Keratinocyte (primary cell): ENCODE data around the gene NBEA. TPM values are rescaled to one million over a fixed set of nuclear protein-coding genes. Genes with fewer than 3 reads are reported as not detected.

Experiments
- DNase-seq: peaks from one replicate; pipeline ENCODE4 v3.0.0-alpha.2; 2011; ENCODE audit warnings: low read depth, missing footprints, low spot score
- FAIRE-seq: peaks from 2 replicates; lab custom pipeline; 2011; peaks lifted over from hg19 to GRCh38; lab: Jason Lieb, UNC
- H2AFZ ChIP-seq: 2 replicates; pipeline ENCODE4 v1.6.0; 2012; ENCODE audit warnings: low read length, control low read depth, inconsistent platforms; ENCODE audit not compliant: control insufficient read depth
- H3K27ac ChIP-seq: 2 replicates; pipeline ENCODE4 v1.5.1; 2011; ENCODE audit warnings: low read length; ENCODE audit not compliant: control insufficient read depth, insufficient read depth
- H3K27me3 ChIP-seq: 3 replicates; pipeline ENCODE4 v1.6.0; 2011; ENCODE audit warnings: low read length; ENCODE audit not compliant: control insufficient read depth, insufficient read depth; ENCODE audit errors: extremely low read depth
- H3K36me3 ChIP-seq, 2 experiments: 2 replicates in 1 of 2; 3 replicates in 1 of 2; pipeline ENCODE4 v1.5.1; 2011; ENCODE audit warnings: low read length in 2 of 2, mild to moderate bottlenecking in 1 of 2; ENCODE audit not compliant: control insufficient read depth in 2 of 2, insufficient read depth in 2 of 2; ENCODE audit errors: extremely low read depth in 1 of 2
- H3K4me1 ChIP-seq: 3 replicates; pipeline ENCODE4 v1.5.1; 2011; ENCODE audit warnings: low read length; ENCODE audit not compliant: control insufficient read depth, insufficient read depth; ENCODE audit errors: extremely low read depth
- H3K4me2 ChIP-seq: 3 replicates; pipeline ENCODE4 v1.6.0; 2011; ENCODE audit warnings: low read depth, low read length; ENCODE audit not compliant: control insufficient read depth, insufficient read depth; ENCODE audit errors: extremely low read depth
- H3K4me3 ChIP-seq, 3 experiments: fragments of 200-600 bp in 1 of 3; sonication (generic) in 1 of 3; 2 replicates in 2 of 3; 3 replicates in 1 of 3; pipeline ENCODE4 v1.5.1; 2011 to 2016; ENCODE audit warnings: low read length in 3 of 3, mild to moderate bottlenecking in 3 of 3, control low read depth in 2 of 3, inconsistent platforms in 1 of 3, low read depth in 1 of 3, mixed read lengths in 1 of 3, mixed run types in 1 of 3, moderate library complexity in 1 of 3; ENCODE audit not compliant: control insufficient read depth in 2 of 3, insufficient read depth in 2 of 3; ENCODE audit errors: extremely low read depth in 1 of 3
- H3K79me2 ChIP-seq: 2 replicates; pipeline ENCODE4 v1.6.0; 2012; ENCODE audit warnings: low read length; ENCODE audit not compliant: control insufficient read depth, insufficient read depth
- H3K9ac ChIP-seq: 3 replicates; pipeline ENCODE4 v1.6.0; 2011; ENCODE audit warnings: low read length; ENCODE audit not compliant: control insufficient read depth, insufficient read depth; ENCODE audit errors: extremely low read depth
- H3K9me1 ChIP-seq: 3 replicates; pipeline ENCODE4 v1.6.0; 2011; ENCODE audit warnings: low read length; ENCODE audit not compliant: control insufficient read depth, insufficient read depth; ENCODE audit errors: extremely low read depth
- H3K9me3 ChIP-seq: 2 replicates; pipeline ENCODE4 v1.5.1; 2012; ENCODE audit warnings: low read depth, low read length; ENCODE audit not compliant: control insufficient read depth
- H4K20me1 ChIP-seq: 3 replicates; pipeline ENCODE4 v1.6.0; 2011; ENCODE audit warnings: low read length; ENCODE audit not compliant: control insufficient read depth, insufficient read depth; ENCODE audit errors: extremely low read depth
- CTCF ChIP-seq, 3 experiments: IDR thresholded peaks in 1 of 3; conservative IDR thresholded peaks in 1 of 3; optimal IDR thresholded peaks in 1 of 3; 2 replicates in 2 of 3; 3 replicates in 1 of 3; pipeline versions ENCODE3 to v1.5.1; 2011; ENCODE audit warnings: low read length in 3 of 3, mild to moderate bottlenecking in 3 of 3, moderate library complexity in 2 of 3, control low read depth in 1 of 3, inconsistent platforms in 1 of 3; ENCODE audit not compliant: insufficient read depth in 2 of 3; ENCODE audit errors: extremely low read depth in 1 of 3
- EZH2 ChIP-seq: IDR thresholded peaks from one replicate; pipeline ENCODE4 v1.6.1; 2012; ENCODE audit warnings: inconsistent platforms, mild to moderate bottlenecking, low read length, moderate library complexity
- dilution Hi-C: fragments of 300-500 bp; cut with MboI; formaldehyde crosslinking; loops from one replicate; pipeline ENCODE4 v1.7.0; 2020; ENCODE audit warnings: low sequenced_read_pairs; ENCODE audit not compliant: extremely low pct_ligation_motif_present
- polyA plus RNA-seq, 5 experiments: library from polyadenylated mRNA; depleted of rRNA in 3 of 5; stranded (reverse) in 3 of 5; stranded (forward) in 1 of 5; unstranded in 1 of 5; fragments of >200 nt; gene quantifications; 1 replicate in 1 of 5; 2 replicates in 3 of 5; 3 replicates in 1 of 5; pipeline versions ENCODE4 v1.2.1 to v1.2.3, GENCODE V29; 2011 to 2012; ENCODE audit warnings: missing spikeins in 2 of 5, low read depth in 1 of 5, low replicate concordance in 1 of 5

Gene NBEA
- polyA plus RNA-seq, 1 donor (not counting 4 experiments of a cell fraction or from before 2014, with no cell fraction given), result 0.05 TPM

- Histone ChIP-seq H3K9me1 (no peaks in the 10 kb centered on the region), H3K27me3 (no peaks in the 10 kb centered on the region), H3K79me2 (no peaks in the 10 kb centered on the region), H3K9me3 (peaks cover 2% of the 10 kb centered on the region), H3K27ac (no peak overlapping the region), H3K4me3 (no peak overlapping the region), H4K20me1 (no peaks in the 10 kb centered on the region), H3K36me3 (no peaks in the 10 kb centered on the region), H3K9ac (no peak overlapping the region), H3K4me2 (no peak overlapping the region), H2AFZ (no peak overlapping the region), H3K4me1 (no peaks in the 10 kb centered on the region)
- DNase-seq (no peak), FAIRE-seq (no peak)
- TF ChIP-seq EZH2 (no peak), CTCF (optimal IDR thresholded peaks at IDR 0.05 in 1 of 3, IDR thresholded peaks at IDR 0.05 in 1 of 3, conservative IDR thresholded peaks at IDR 0.05 in 1 of 3; ENCODE audit: extremely low read depth in 1 of 3, insufficient read depth in 2 of 3, low read length in 3 of 3) (no peak)
- dilution Hi-C loops, result no loop called here
Observed at GRCh38 chr13:35252536-35253205, 310.6 kb downstream of the NBEA start.

GRCh38 chr13:35255241-35255640 lies 313.2 kb downstream of the NBEA start:
- H2AFZ ChIP-seq, result no peak overlapping the region
- H3K36me3 ChIP-seq, result no peaks in the 10 kb centered on the region
- dilution Hi-C loops, result no loop called here
- no peaks in the 10 kb centered on the region for H3K27me3 ChIP-seq
- DNase-seq (no peak), FAIRE-seq (no peak)
- no peaks in the 10 kb centered on the region for H3K79me2 ChIP-seq
- no peak overlapping the region for H3K4me3 ChIP-seq
- no peak overlapping the region for H3K9ac ChIP-seq
- TF ChIP-seq EZH2 (no peak), CTCF (optimal IDR thresholded peaks at IDR 0.05 in 1 of 3, IDR thresholded peaks at IDR 0.05 in 1 of 3, conservative IDR thresholded peaks at IDR 0.05 in 1 of 3; ENCODE audit: extremely low read depth in 1 of 3, insufficient read depth in 2 of 3, low read length in 3 of 3) (no peak)
- no peak overlapping the region for H3K4me2 ChIP-seq
- H3K4me1 ChIP-seq, result no peaks in the 10 kb centered on the region
- H3K9me3 ChIP-seq, result peaks cover 2% of the 10 kb centered on the region
- no peaks in the 10 kb centered on the region for H3K9me1 ChIP-seq
- H4K20me1 ChIP-seq, result no peaks in the 10 kb centered on the region
- H3K27ac ChIP-seq, result no peak overlapping the region
